Smooth muscle cell (in vitro differentiated cells): ENCODE measurements around the gene ZBTB7A. TPM values are rescaled to one million over a fixed set of nuclear protein-coding genes. Genes with fewer than 3 reads are reported as not detected.

Source experiments
- DNase-seq: peaks from one replicate; lab custom pipeline; 2025; ENCODE audit not compliant: unreplicated experiment; lab: John Stamatoyannopoulos, UW
- H2AFZ ChIP-seq: fragments of 200-600 bp; sonication (generic); 2 replicates; pipeline ENCODE4 v1.6.0; 2016; ENCODE audit warnings: antibody characterized with exemption, low read depth, mild to moderate bottlenecking
- H3F3A ChIP-seq: fragments of 200-600 bp; sonication (generic); 2 replicates; pipeline ENCODE4 v1.6.0; 2017; ENCODE audit warnings: antibody characterized with exemption, low read depth
- H3K27ac ChIP-seq: fragments of 200-600 bp; sonication (generic); 2 replicates; pipeline ENCODE4 v1.5.1; 2016; ENCODE audit warnings: low read depth, mild to moderate bottlenecking
- H3K27me3 ChIP-seq: fragments of 200-600 bp; sonication (generic); 2 replicates; pipeline ENCODE4 v1.6.1; 2016; ENCODE audit warnings: low read depth, mild to moderate bottlenecking
- H3K36me3 ChIP-seq: fragments of 200-600 bp; sonication (generic); 2 replicates; pipeline ENCODE4 v1.5.1; 2016; ENCODE audit warnings: low read depth
- H3K4me1 ChIP-seq: fragments of 200-600 bp; sonication (generic); 2 replicates; pipeline ENCODE4 v1.5.1; 2016; ENCODE audit warnings: low read depth
- H3K4me2 ChIP-seq: fragments of 200-600 bp; sonication (generic); 2 replicates; pipeline ENCODE4 v1.6.0; 2016; ENCODE audit warnings: mild to moderate bottlenecking
- H3K4me3 ChIP-seq: fragments of 200-600 bp; sonication (generic); 2 replicates; pipeline ENCODE4 v1.5.1; 2016; ENCODE audit warnings: mild to moderate bottlenecking
- H3K79me2 ChIP-seq: fragments of 200-600 bp; sonication (generic); 2 replicates; pipeline ENCODE4 v1.6.0; 2016; ENCODE audit warnings: low read depth, mild to moderate bottlenecking
- H3K9ac ChIP-seq: fragments of 200-600 bp; sonication (generic); 2 replicates; pipeline ENCODE4 v1.6.0; 2016; ENCODE audit warnings: low read depth
- H3K9me3 ChIP-seq: fragments of 200-600 bp; sonication (generic); replicated peaks from 2 replicates; pipeline ENCODE4 v1.5.1; 2016; ENCODE audit warnings: low read depth
- H4K20me1 ChIP-seq: fragments of 200-600 bp; sonication (generic); 2 replicates; pipeline ENCODE4 v1.6.0; 2016; ENCODE audit warnings: low read depth
- CTCF ChIP-seq: fragments of 200-600 bp; sonication (generic); IDR thresholded peaks from 2 replicates; pipeline ENCODE4 v1.5.1; 2017; ENCODE audit warnings: borderline replicate concordance, mild to moderate bottlenecking, antibody characterized with exemption; ENCODE audit not compliant: insufficient read depth, poor library complexity, severe bottlenecking
- WGBS: methylation state at CpG from one replicate; pipeline ENCODE4 v1.1.7; 2016; ENCODE audit warnings: low lambda C conversion rate; 5-methylcytosine and 5-hydroxymethylcytosine counted together
- polyA plus RNA-seq: library from polyadenylated mRNA; unstranded; fragments of >200 nt; fragmentation: Nextera tagmentation; extraction: Ambion mirVana; gene quantifications from 2 replicates; pipeline ENCODE4 v1.2.1, GENCODE V29; 2016
- total RNA-seq: library from RNA; depleted of rRNA; stranded (reverse); fragments of >200 nt; gene quantifications from 2 replicates; pipeline ENCODE4 v1.2.3, GENCODE V29; 2014

The ZBTB7A gene
- total and polyA plus RNA-seq, 2 experiments from 2014 or later, result 13.3 to 36.0 TPM

- H3K27ac ChIP-seq, result no peak overlapping the region
- no peaks in the 10 kb centered on the region for H3K9me3 ChIP-seq
- H3K4me2 ChIP-seq, result no peak overlapping the region
- H2AFZ ChIP-seq, result no peak overlapping the region
- H3K27me3 ChIP-seq, result no peaks in the 10 kb centered on the region
- no peaks in the 10 kb centered on the region for H3K36me3 ChIP-seq
- H3K79me2 ChIP-seq, result no peaks in the 10 kb centered on the region
- no peak overlapping the region for H3K4me3 ChIP-seq
- H4K20me1 ChIP-seq, result no peaks in the 10 kb centered on the region
- DNase-seq, result no peak
- H3F3A ChIP-seq, result no peaks in the 10 kb centered on the region
- TF ChIP-seq CTCF, result no peak
- no peaks in the 10 kb centered on the region for H3K4me1 ChIP-seq
- H3K9ac ChIP-seq, result no peak overlapping the region
- WGBS, result 95% methylated on average over 52 of the region's 52 CpGs
These were observed 23.9 kb upstream of the ZBTB7A start for GRCh38 chr19:4090356-4091220.

- Histone ChIP-seq H2AFZ (no peak overlapping the region), H3K27me3 (no peaks in the 10 kb centered on the region), H3K4me2 (no peak overlapping the region), H4K20me1 (no peaks in the 10 kb centered on the region), H3F3A (no peaks in the 10 kb centered on the region), H3K36me3 (no peaks in the 10 kb centered on the region), H3K4me1 (no peaks in the 10 kb centered on the region), H3K9me3 (no peaks in the 10 kb centered on the region), H3K4me3 (no peak overlapping the region), H3K9ac (no peak overlapping the region), H3K79me2 (no peaks in the 10 kb centered on the region), H3K27ac (no peak overlapping the region)
- 98% methylated on average over 21 of the region's 22 CpGs for WGBS
- TF ChIP-seq CTCF, result no peak
- no peak for DNase-seq
These were observed 23.2 kb upstream of the ZBTB7A start for GRCh38 chr19:4089946-4090345.

- no peak for TF ChIP-seq CTCF
- Histone ChIP-seq H4K20me1 (no peaks in the 10 kb centered on the region), H3K36me3 (no peaks in the 10 kb centered on the region), H3K9ac (no peak overlapping the region), H3K27ac (no peak overlapping the region), H3K4me1 (no peaks in the 10 kb centered on the region), H3K4me2 (no peak overlapping the region), H3K27me3 (no peaks in the 10 kb centered on the region), H3K79me2 (no peaks in the 10 kb centered on the region), H2AFZ (no peak overlapping the region), H3K9me3 (no peaks in the 10 kb centered on the region), H3F3A (no peaks in the 10 kb centered on the region), H3K4me3 (no peak overlapping the region)
- no peak for DNase-seq
- 96% methylated on average over 26 of the region's 26 CpGs for WGBS
These were observed 22.8 kb upstream of the ZBTB7A start for GRCh38 chr19:4089400-4089908.

GRCh38 chr19:4088975-4089374 lies 22.3 kb upstream of the ZBTB7A start:
- H3K9me3 ChIP-seq, result no peaks in the 10 kb centered on the region
- DNase-seq, result no peak
- no peaks in the 10 kb centered on the region for H4K20me1 ChIP-seq
- no peak overlapping the region for H3K9ac ChIP-seq
- no peak for TF ChIP-seq CTCF
- no peaks in the 10 kb centered on the region for H3F3A ChIP-seq
- no peaks in the 10 kb centered on the region for H3K36me3 ChIP-seq
- no peaks in the 10 kb centered on the region for H3K27me3 ChIP-seq
- no peak overlapping the region for H3K4me2 ChIP-seq
- H3K4me3 ChIP-seq, result no peak overlapping the region
- no peaks in the 10 kb centered on the region for H3K4me1 ChIP-seq
- 83% methylated on average over 2 of the region's 2 CpGs for WGBS
- H2AFZ ChIP-seq, result no peak overlapping the region
- H3K27ac ChIP-seq, result no peak overlapping the region
- no peaks in the 10 kb centered on the region for H3K79me2 ChIP-seq
